OCI-M2 (cell line): Measurements from ENCODE around the gene SYNGAP1.
A peak's percentile ranks its signal among the peaks of the same experiment; 100 is the strongest.
"Not testable (repeated sequence)": the region's sequence is repeated elsewhere in the genome, so short reads cannot be mapped to it uniquely, and the experiment has no call there.

ENCODE experiments used
- DNase-seq: peaks from one replicate; lab custom pipeline; 2025; ENCODE audit not compliant: unreplicated experiment; lab: John Stamatoyannopoulos, UW

SYNGAP1 gene

GRCh38 chr6:33419580-33420490 is at the start of gene SYNGAP1:
Gene SYNGAP1 (plus strand): TSS chr6:33420065. CDS start chr6:33420265, 200 bp downstream.
- DNase-seq = no peak

GRCh38 chr6:33371901-33372300 is 48.0 kb upstream of the SYNGAP1 start:
- not testable (repeated sequence) for DNase-seq

- DNase-seq = no peak
Observed at GRCh38 chr6:33372526-33373123, 47.2 kb upstream of the SYNGAP1 start.

GRCh38 chr6:33373960-33374910 is 45.6 kb upstream of the SYNGAP1 start:
- no peak for DNase-seq

GRCh38 chr6:33375143-33375671 is 44.7 kb upstream of the SYNGAP1 start:
- DNase-seq = no peak

GRCh38 chr6:33377171-33377570 is 42.7 kb upstream of the SYNGAP1 start:
- DNase-seq = no peak

GRCh38 chr6:33379184-33379583 is 40.7 kb upstream of the SYNGAP1 start:
- not testable (repeated sequence) for DNase-seq

- DNase-seq = no peak
Observed at GRCh38 chr6:33380272-33380981, 39.4 kb upstream of the SYNGAP1 start.

GRCh38 chr6:33383427-33384185 is 36.3 kb upstream of the SYNGAP1 start:
- DNase-seq = no peak

GRCh38 chr6:33384581-33385020 is 35.3 kb upstream of the SYNGAP1 start:
- DNase-seq = no peak

- DNase-seq = no peak
Observed at GRCh38 chr6:33390173-33390572, 29.7 kb upstream of the SYNGAP1 start.

- no peak for DNase-seq
Observed at GRCh38 chr6:33390767-33391277, 29.0 kb upstream of the SYNGAP1 start.

GRCh38 chr6:33391278-33391921 is 28.5 kb upstream of the SYNGAP1 start, which contains the start of gene KIFC1:
Gene KIFC1 (plus strand): TSS chr6:33391823. CDS start chr6:33391986, 163 bp downstream.
- peak; percentile 98 for DNase-seq

GRCh38 chr6:33391922-33392594 is 27.8 kb upstream of the SYNGAP1 start:
- DNase-seq = no peak

GRCh38 chr6:33392595-33392948 is 27.3 kb upstream of the SYNGAP1 start:
- no peak for DNase-seq

- DNase-seq = no peak
Observed at GRCh38 chr6:33392979-33393378, 26.9 kb upstream of the SYNGAP1 start.

- no peak for DNase-seq
Observed at GRCh38 chr6:33397541-33397940, 22.3 kb upstream of the SYNGAP1 start.

- DNase-seq = not testable (repeated sequence)
Observed at GRCh38 chr6:33398601-33399000, 21.3 kb upstream of the SYNGAP1 start.
